ENCODE data around the gene SIDT1.

Gene SIDT1

DNA sequence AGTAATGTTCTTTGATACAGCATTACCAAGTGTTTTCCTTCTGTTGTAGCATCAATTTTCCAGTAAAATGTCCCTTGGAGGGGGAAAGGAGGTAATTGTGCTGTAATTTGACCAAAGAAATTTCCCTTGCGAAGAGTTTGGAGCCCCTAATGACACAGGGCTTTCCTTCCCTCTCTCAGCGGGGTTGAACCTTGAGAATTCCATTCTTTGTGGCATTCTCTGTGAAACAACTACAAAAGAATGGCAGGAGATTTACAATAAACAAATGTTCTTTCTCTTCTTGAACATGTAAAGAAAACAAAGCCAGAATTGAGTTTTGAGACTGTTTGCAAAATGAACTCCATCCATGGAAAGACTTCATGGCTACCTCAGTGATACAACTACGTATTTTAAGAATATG, 53.4 kb downstream of the SIDT1 start:
- ChIA-PET CTCF (no interaction called here), POLR2A (no interaction called here)
- no peak for TF ChIP-seq BHLHE40 (IDR thresholded peaks at IDR 0.05; ENCODE audit: borderline replicate concordance)
- no peak for TF ChIP-seq L3MBTL2 (conservative IDR thresholded peaks at IDR 0.05)
- no peak for TF ChIP-seq FOXK2 (IDR thresholded peaks at IDR 0.05)
- no peak for TF ChIP-seq ELF4 (IDR thresholded peaks at IDR 0.05)
- no peak for TF ChIP-seq ZNF384 (IDR thresholded peaks at IDR 0.05)
- no peak for TF ChIP-seq CTBP1 (IDR thresholded peaks at IDR 0.05; ENCODE audit: borderline replicate concordance)
- TF ChIP-seq FOXM1 (IDR thresholded peaks at IDR 0.05; ENCODE audit: borderline replicate concordance), result no peak
- no peak for DNase-seq (ENCODE audit: extremely low spot score)

DNA sequence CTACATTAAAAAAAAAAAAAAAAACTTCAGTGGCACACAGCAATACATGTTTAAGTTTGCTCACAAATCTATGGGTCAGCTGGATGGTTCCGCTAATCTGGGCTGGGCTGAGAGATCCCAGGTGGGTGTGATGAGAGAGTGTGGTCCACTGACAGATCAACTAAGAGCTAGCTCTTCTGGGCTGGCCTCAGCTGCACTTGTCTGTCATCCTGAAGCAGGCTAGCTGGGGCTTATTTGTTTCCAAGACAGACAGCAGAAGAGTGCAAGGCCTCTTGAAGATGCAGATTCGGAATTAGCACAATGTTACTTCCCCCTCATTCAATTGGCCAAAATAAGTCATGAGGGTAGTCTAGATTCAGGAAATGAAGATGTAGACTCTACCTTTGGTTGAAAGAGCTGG, 56.5 kb downstream of the SIDT1 start:
- TF ChIP-seq TARDBP (IDR thresholded peaks at IDR 0.05) (no peak), SUZ12 (IDR thresholded peaks at IDR 0.05) (no peak), BHLHE40 (IDR thresholded peaks at IDR 0.05; ENCODE audit: borderline replicate concordance) (no peak), FOXA1 (IDR thresholded peaks at IDR 0.05) (no peak), ARNT (IDR thresholded peaks at IDR 0.05) (no peak), ELF4 (IDR thresholded peaks at IDR 0.05) (no peak), FOXM1 (IDR thresholded peaks at IDR 0.05; ENCODE audit: borderline replicate concordance) (no peak), L3MBTL2 (conservative IDR thresholded peaks at IDR 0.05) (no peak)
- TF ChIP-seq, protein P1, sequence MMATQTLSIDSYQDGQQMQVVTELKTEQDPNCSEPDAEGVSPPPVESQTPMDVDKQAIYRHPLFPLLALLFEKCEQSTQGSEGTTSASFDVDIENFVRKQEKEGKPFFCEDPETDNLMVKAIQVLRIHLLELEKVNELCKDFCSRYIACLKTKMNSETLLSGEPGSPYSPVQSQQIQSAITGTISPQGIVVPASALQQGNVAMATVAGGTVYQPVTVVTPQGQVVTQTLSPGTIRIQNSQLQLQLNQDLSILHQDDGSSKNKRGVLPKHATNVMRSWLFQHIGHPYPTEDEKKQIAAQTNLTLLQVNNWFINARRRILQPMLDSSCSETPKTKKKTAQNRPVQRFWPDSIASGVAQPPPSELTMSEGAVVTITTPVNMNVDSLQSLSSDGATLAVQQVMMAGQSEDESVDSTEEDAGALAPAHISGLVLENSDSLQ (IDR thresholded peaks at IDR 0.05), result no peak
- CTCF ChIA-PET, result no interaction called here
- POLR2A ChIA-PET, result no interaction called here
- DNase-seq (ENCODE audit: extremely low spot score), result no peak

DNA sequence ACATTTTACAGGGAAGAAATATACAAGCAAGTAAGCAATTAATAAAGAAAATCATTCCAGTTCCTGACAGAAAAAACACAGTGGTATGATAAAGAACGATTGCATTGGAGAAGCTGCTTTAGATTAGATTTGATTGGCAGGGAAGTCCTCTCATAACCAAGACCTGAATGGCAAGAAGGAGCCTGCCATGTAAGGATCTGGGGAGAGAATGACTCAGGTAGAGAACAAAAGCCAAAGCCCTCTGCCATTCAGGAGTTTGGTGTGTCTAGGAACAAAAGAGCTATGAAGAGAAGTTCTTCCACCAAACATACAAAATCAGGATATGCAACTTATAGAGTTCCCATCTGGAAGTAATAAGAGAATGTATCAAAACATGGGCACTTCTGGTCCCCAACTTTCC, 57.6 kb downstream of the SIDT1 start:
- DNase-seq (ENCODE audit: extremely low spot score), result no peak
- TF ChIP-seq FOXA1 (IDR thresholded peaks at IDR 0.05) (no peak), L3MBTL2 (conservative IDR thresholded peaks at IDR 0.05) (no peak), CTBP1 (IDR thresholded peaks at IDR 0.05; ENCODE audit: borderline replicate concordance) (no peak), HDGF (IDR thresholded peaks at IDR 0.05; ENCODE audit: borderline replicate concordance) (no peak), ELF4 (IDR thresholded peaks at IDR 0.05) (no peak), SP1 (IDR thresholded peaks at IDR 0.05) (no peak), FOXM1 (IDR thresholded peaks at IDR 0.05; ENCODE audit: borderline replicate concordance) (no peak), FOXK2 (IDR thresholded peaks at IDR 0.05) (no peak), ARNT (IDR thresholded peaks at IDR 0.05) (no peak), ZNF384 (IDR thresholded peaks at IDR 0.05) (no peak), NFRKB (IDR thresholded peaks at IDR 0.05) (no peak), SUZ12 (IDR thresholded peaks at IDR 0.05) (no peak)
- TF ChIP-seq, protein P1 (IDR thresholded peaks at IDR 0.05), result no peak
- CTCF ChIA-PET, result no interaction called here
- POLR2A ChIA-PET, result no interaction called here

DNA sequence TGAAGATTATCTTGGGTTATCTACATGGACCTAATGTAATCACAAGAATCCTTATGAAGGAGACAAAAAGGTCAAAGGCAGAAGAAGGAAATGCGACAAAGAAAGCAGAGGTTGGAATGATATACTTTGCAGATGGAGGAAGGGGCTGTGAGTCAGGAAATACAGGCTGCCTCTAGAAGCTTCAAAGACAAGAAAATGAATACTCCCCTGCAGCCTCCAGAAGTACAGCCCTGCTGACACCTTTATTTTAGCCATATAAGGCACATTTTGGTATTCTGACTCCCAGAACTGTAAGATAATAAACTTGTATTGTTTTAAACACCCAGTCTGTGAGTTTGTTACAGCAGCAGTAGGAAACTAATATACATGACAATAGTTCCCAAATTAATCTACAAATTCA, 58.6 kb downstream of the SIDT1 start:
- ChIA-PET POLR2A (no interaction called here), CTCF (no interaction called here)
- TF ChIP-seq NFRKB (IDR thresholded peaks at IDR 0.05), result no peak
- no peak for DNase-seq (ENCODE audit: extremely low spot score)

DNA sequence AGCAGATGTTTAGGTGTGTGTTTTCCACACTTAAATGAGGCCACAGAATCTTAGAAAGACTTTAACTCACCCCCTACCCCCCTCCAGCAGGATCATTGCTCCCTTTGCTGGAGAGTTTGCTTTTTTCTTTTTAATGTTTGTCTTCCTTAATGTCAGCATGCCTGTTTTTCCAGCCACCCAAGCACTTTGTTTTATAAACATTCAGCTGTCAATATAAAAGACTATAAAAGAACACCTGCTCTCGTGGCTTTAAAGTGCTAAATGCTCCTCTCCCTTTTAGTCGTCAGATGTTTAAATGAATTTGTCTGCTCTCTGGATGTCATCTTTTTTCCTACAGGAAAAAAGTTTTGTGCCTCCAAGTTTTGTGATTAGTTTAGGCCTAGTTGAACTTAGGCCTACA, 61.7 kb downstream of the SIDT1 start:
- TF ChIP-seq TARDBP (IDR thresholded peaks at IDR 0.05) (no peak), HDGF (IDR thresholded peaks at IDR 0.05; ENCODE audit: borderline replicate concordance) (no peak), NFRKB (IDR thresholded peaks at IDR 0.05) (no peak), FOXA1 (IDR thresholded peaks at IDR 0.05) (no peak), FOXK2 (IDR thresholded peaks at IDR 0.05) (no peak), ELF4 (IDR thresholded peaks at IDR 0.05) (no peak), CTBP1 (IDR thresholded peaks at IDR 0.05; ENCODE audit: borderline replicate concordance) (no peak), FOXM1 (IDR thresholded peaks at IDR 0.05; ENCODE audit: borderline replicate concordance) (no peak), L3MBTL2 (conservative IDR thresholded peaks at IDR 0.05) (no peak), ZNF384 (IDR thresholded peaks at IDR 0.05) (no peak), BHLHE40 (IDR thresholded peaks at IDR 0.05; ENCODE audit: borderline replicate concordance) (no peak), SUZ12 (IDR thresholded peaks at IDR 0.05) (no peak), ARNT (IDR thresholded peaks at IDR 0.05) (no peak), LEF1 (IDR thresholded peaks at IDR 0.05; ENCODE audit: borderline replicate concordance) (no peak), SP1 (IDR thresholded peaks at IDR 0.05) (no peak)
- TF ChIP-seq, protein P1 (IDR thresholded peaks at IDR 0.05), result no peak
- ChIA-PET CTCF (no interaction called here), POLR2A (no interaction called here)
- no peak for DNase-seq (ENCODE audit: extremely low spot score)

DNA sequence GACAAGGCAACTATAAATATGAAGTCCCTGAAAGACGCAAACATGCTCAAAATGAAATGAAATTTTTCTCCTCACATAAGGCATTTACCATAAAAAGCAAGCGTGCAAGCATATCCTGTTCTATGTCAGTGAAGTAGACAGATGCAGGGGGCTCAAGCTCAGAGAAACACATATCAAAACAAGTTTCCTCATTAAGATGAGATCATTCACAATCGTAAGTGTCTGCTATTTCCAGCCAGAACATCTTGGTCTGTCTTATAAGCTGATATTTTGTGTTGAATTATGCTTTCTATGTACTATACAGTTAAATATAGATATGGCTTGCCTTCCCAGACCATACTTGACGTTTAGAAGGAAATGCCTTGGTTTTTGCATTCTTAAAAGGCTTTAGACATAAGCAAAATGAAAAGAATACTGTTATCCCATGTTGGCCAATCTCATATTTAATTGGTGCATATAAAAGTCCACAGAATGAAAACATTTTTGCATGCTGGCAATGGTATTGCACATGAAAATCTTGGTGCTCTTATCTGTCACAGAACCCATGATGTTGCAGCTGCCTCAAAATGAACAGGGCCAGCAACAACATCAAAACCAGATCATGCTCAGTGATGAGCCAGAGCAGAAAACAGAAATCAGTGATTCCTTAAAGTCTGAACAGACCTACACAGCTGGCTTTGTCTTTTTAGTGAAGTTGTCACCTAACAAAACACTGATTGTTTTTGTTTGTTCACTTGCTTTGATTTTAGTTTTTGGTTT, 65.4 kb downstream of the SIDT1 start:
- TF ChIP-seq SP1 (IDR thresholded peaks at IDR 0.05) (no peak), ELF4 (IDR thresholded peaks at IDR 0.05) (no peak), CTBP1 (IDR thresholded peaks at IDR 0.05; ENCODE audit: borderline replicate concordance) (no peak), FOXM1 (IDR thresholded peaks at IDR 0.05; ENCODE audit: borderline replicate concordance) (no peak), ZNF384 (IDR thresholded peaks at IDR 0.05) (no peak), FOXA1 (IDR thresholded peaks at IDR 0.05) (no peak), SUZ12 (IDR thresholded peaks at IDR 0.05) (no peak), L3MBTL2 (conservative IDR thresholded peaks at IDR 0.05) (no peak), BHLHE40 (IDR thresholded peaks at IDR 0.05; ENCODE audit: borderline replicate concordance) (no peak), FOXK2 (IDR thresholded peaks at IDR 0.05) (no peak), HDGF (IDR thresholded peaks at IDR 0.05; ENCODE audit: borderline replicate concordance) (no peak), NFRKB (IDR thresholded peaks at IDR 0.05) (no peak), TARDBP (IDR thresholded peaks at IDR 0.05) (no peak), LEF1 (IDR thresholded peaks at IDR 0.05; ENCODE audit: borderline replicate concordance) (no peak), ARNT (IDR thresholded peaks at IDR 0.05) (no peak)
- TF ChIP-seq, protein P1 (IDR thresholded peaks at IDR 0.05), result no peak
- ChIA-PET POLR2A (interaction anchor here (0.9 kb wide), 1 partner anchor 83 kb away, joined by 3 read pairs; the partner anchor contains the start of gene SPICE1), CTCF (no interaction called here)
- no peak for DNase-seq (ENCODE audit: extremely low spot score)
